Progenitor cell of endocrine pancreas (in vitro differentiated cells): ENCODE results near the gene CEP72. TPM values are rescaled to one million over a fixed set of nuclear protein-coding genes. Genes with fewer than 3 reads are reported as not detected.

ENCODE experiments used
- DNase-seq: peaks from one replicate; pipeline ENCODE4 v3.0.0; 2021; ENCODE audit warnings: low spot score; ENCODE audit not compliant: unreplicated experiment
- H3K27ac Mint-ChIP-seq: 2 replicates; pipeline ENCODE4 v1.8.0; 2021; ENCODE audit warnings: mild to moderate bottlenecking, moderate library complexity, mixed read lengths
- H3K27me3 Mint-ChIP-seq: 2 replicates; pipeline ENCODE4 v1.8.0; 2021; ENCODE audit warnings: mixed read lengths
- H3K36me3 Mint-ChIP-seq: 2 replicates; pipeline ENCODE4 v1.8.0; 2022; ENCODE audit warnings: mixed read lengths; ENCODE audit not compliant: insufficient read depth
- H3K4me1 Mint-ChIP-seq: 2 replicates; pipeline ENCODE4 v1.8.0; 2021; ENCODE audit warnings: low read depth, mixed read lengths
- H3K4me3 Mint-ChIP-seq: 2 replicates; pipeline ENCODE4 v1.8.0; 2021; ENCODE audit warnings: low read depth, mild to moderate bottlenecking, moderate library complexity, mixed read lengths
- H3K9me3 Mint-ChIP-seq: 2 replicates; pipeline ENCODE4 v1.8.0; 2021; ENCODE audit warnings: low read depth, mixed read lengths
- CTCF ChIP-seq: fragments of 200-600 bp; sonication (generic); IDR thresholded peaks from one replicate; pipeline ENCODE4 v1.5.0; 2021; ENCODE audit warnings: antibody characterized with exemption, mild to moderate bottlenecking; ENCODE audit not compliant: unreplicated experiment
- total RNA-seq: library from RNA; stranded (reverse); gene quantifications from 2 replicates; pipeline ENCODE4 v1.2.1, GENCODE V29; 2021

CEP72 gene
- total RNA-seq, 1 donor from 2014 or later: 24.8 TPM

GRCh38 chr5:618450-618849 lies 6.3 kb downstream of the CEP72 start:
- H3K4me3 Mint-ChIP-seq: no peak overlapping the region
- peaks cover 1% of the 10 kb centered on the region for H3K4me1 Mint-ChIP-seq
- peaks cover 5% of the 10 kb centered on the region for H3K9me3 Mint-ChIP-seq
- no peak for TF ChIP-seq CTCF
- no peak for DNase-seq
- H3K27me3 Mint-ChIP-seq: no peaks in the 10 kb centered on the region
- H3K36me3 Mint-ChIP-seq: peaks cover 13% of the 10 kb centered on the region
- no peak overlapping the region for H3K27ac Mint-ChIP-seq

DNA sequence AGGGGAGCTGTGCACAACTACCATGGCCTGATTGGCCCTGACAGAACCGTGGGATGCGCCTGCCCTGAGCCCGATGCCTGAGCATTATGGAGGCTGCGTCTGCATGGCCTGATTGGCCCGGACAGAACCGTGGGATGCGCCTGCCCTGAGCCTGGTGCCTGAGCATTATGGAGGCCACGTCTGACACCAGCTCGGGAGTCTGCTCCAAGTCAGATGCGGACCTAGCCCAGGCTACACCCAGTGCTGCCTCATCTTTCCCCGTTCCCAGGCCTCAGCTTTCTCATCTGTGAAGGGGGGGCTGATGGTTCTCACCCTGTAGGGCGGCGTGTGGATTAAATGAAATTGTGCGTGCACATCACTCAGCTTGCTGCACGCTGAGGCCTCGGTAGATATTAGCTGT lies 7.3 kb downstream of the CEP72 start:
- Mint-ChIP-seq H3K27me3 (no peaks in the 10 kb centered on the region), H3K27ac (no peak overlapping the region), H3K36me3 (peaks cover 13% of the 10 kb centered on the region), H3K4me3 (no peak overlapping the region), H3K4me1 (no peaks in the 10 kb centered on the region), H3K9me3 (peaks cover 5% of the 10 kb centered on the region)
- DNase-seq: no peak
- TF ChIP-seq CTCF: no peak

DNA sequence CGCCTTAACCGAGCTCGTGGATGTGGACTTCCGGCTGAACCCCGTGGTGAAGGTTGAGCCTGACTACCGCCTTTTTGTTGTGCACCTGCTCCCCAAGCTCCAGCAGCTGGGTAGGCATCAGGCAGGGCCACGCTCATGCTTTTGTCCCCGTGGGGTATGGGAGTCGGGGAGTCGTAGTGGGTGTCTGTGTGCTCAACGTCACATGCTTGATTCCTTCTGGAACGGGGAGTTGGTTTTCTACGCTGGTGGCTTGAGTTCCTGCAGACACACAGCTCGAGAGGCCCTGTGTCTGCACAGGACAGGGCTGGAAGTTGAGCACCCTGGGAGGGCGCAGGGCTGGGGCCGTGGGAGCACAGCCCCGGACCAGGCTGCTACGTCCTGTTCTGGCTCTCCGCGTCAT lies 8.0 kb downstream of the CEP72 start:
- no peak for TF ChIP-seq CTCF
- no peaks in the 10 kb centered on the region for H3K27me3 Mint-ChIP-seq
- H3K36me3 Mint-ChIP-seq: peaks cover 12% of the 10 kb centered on the region
- H3K9me3 Mint-ChIP-seq: peaks cover 5% of the 10 kb centered on the region
- H3K4me3 Mint-ChIP-seq: no peak overlapping the region
- H3K4me1 Mint-ChIP-seq: no peaks in the 10 kb centered on the region
- no peak for DNase-seq
- no peak overlapping the region for H3K27ac Mint-ChIP-seq

- no peak for DNase-seq
- Mint-ChIP-seq H3K4me3 (no peak overlapping the region), H3K27me3 (no peaks in the 10 kb centered on the region), H3K4me1 (no peaks in the 10 kb centered on the region), H3K27ac (no peak overlapping the region), H3K36me3 (peaks cover 9% of the 10 kb centered on the region), H3K9me3 (peaks cover under 1% of the 10 kb centered on the region)
- TF ChIP-seq CTCF: no peak
These were observed 8.5 kb downstream of the CEP72 start for GRCh38 chr5:620586-621180.

DNA sequence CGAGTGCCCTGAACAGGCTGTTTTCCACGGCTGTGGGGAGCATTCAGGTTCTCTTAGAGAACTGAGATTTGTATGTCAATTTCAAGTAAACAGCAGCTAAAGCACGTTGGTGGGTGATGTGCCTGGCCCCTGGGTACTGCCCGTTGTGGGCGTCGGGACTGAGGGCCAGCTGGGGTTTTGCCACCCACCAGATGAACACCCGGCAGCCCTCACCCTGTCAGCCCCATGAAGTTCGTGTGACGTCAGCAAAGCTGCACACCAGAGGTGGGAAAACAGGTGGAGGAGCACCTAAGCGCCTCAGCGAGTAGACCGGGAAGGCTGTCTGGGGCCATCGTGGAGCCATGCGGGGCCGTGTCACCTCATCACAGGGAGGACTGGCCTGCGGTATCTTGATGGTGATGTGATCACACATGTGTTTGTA lies 9.2 kb downstream of the CEP72 start:
- no peaks in the 10 kb centered on the region for H3K4me1 Mint-ChIP-seq
- no peaks in the 10 kb centered on the region for H3K27me3 Mint-ChIP-seq
- no peak for DNase-seq
- no peaks in the 10 kb centered on the region for H3K9me3 Mint-ChIP-seq
- no peak overlapping the region for H3K27ac Mint-ChIP-seq
- H3K36me3 Mint-ChIP-seq: peaks cover 9% of the 10 kb centered on the region
- H3K4me3 Mint-ChIP-seq: no peak overlapping the region
- TF ChIP-seq CTCF: no peak
